Stimulated activated CD8-positive, alpha-beta memory T cell treated with anti-CD3 and anti-CD28 coated beads, Interleukin-7, amount 100 ng/mL, for 1 hour (primary cell): Measurements from ENCODE around the gene SLC35B1.
A peak's percentile ranks its signal among the peaks of the same experiment; 100 is the strongest.
"Not testable (repeated sequence)": the region's sequence is repeated elsewhere in the genome, so short reads cannot be mapped to it uniquely, and the experiment has no call there.

ENCODE experiments used
- DNase-seq, 2 donors: peaks; one replicate each; pipeline ENCODE4 v3.0.0-alpha.2; 2020; ENCODE audit warnings: low read depth in 2 of 2

Gene SLC35B1

DNA sequence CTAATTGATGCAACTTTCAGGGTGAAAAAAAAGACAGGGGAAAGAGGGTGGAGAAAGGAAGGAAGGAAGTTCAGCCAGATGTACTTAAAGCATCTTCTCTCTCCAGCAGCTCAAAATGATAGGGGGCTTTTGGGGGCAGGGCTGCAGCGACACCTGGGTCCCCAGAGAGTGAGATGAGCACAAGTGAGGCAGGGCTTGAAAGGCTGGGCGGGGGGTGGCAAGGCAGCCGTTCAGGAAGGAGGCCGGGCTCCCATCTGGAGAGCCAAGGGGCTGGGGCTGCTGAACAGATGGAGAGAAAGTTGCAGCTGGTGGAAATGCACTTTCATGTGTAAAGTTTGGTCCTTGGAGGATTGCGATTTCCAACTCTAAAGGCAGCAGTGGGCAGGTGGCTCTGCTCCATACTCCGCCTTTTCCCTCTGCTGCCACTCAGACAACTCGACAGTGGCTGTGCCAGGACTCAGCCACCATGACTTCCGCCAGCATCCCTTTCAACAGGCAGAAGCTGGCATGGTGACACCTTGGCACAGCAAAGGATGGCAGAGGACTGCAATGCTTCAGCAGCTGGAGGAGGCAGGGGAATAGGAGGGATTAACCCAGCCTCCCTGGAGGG lies 7.7 kb downstream of the SLC35B1 start:
- no peak for DNase-seq

DNA sequence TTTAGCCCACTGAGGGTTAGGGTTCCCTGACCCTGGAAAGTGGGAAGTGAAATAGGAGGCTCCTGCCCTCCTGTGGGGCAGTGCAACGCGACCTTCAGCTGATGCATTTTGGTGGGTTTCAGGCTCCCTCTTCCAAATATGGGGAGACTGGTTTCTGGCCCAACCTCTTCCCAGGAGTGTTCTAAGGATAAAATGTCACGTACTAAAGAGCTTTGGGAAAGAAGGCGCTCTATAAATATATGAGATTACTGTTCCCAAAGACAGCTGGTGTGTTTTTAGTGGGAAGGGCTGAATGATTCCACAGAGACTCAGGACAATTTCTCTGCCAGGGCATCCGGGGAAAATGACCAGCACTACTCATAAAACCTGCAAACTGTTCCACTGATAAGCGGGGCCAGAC lies 9.8 kb downstream of the SLC35B1 start:
- DNase-seq: no peak

DNA sequence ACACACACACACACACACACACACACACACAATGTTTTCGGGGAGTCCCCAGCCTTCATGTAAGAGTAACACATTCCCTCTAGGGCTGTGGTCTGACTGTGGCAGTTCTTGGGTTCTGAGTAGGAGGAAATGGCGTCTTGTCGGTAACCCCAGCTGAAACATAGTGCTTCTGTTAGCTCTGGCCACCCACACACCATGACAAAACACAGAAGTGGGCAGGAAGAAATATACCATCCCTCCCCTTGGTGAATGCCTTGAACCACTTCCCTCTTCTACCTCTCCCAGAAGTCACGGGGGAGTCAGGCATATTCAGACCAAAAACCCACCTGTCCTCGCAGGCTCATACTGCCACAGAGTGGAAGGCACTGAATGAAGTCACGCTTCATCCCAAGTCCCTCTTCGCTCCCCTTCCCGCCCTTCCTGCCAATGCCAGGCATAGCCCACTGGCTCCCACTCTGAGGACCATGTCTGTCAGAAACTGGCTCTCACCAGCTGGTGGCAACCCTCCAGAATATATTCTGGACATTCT lies 11.5 kb downstream of the SLC35B1 start:
- DNase-seq: peak; percentile 27 to 30

DNA sequence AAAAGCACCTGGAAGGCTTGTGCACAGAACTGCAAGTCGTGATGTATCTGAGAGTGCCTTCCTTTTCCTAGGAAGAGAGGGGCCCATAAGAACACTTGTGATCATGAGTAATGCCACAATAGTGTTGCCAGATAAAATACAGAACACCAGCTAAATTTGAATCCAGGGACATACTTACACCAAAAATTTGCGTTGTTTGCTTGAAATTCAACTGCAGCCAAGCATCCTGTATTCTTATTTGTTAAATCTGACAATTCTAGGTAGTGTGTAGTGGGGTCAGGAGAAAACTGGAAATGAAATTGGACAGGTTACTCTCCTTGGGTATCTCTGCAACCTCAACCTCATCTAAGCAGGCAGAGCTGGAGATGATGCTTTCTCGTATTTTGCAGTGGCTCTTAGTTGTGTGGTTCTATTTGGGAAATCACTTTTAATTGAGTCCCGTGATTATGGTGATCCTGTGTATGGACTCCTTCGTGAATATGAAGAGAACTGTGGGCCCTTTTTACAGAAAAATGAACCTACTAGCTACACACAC lies 12.0 kb downstream of the SLC35B1 start:
- no peak for DNase-seq

DNA sequence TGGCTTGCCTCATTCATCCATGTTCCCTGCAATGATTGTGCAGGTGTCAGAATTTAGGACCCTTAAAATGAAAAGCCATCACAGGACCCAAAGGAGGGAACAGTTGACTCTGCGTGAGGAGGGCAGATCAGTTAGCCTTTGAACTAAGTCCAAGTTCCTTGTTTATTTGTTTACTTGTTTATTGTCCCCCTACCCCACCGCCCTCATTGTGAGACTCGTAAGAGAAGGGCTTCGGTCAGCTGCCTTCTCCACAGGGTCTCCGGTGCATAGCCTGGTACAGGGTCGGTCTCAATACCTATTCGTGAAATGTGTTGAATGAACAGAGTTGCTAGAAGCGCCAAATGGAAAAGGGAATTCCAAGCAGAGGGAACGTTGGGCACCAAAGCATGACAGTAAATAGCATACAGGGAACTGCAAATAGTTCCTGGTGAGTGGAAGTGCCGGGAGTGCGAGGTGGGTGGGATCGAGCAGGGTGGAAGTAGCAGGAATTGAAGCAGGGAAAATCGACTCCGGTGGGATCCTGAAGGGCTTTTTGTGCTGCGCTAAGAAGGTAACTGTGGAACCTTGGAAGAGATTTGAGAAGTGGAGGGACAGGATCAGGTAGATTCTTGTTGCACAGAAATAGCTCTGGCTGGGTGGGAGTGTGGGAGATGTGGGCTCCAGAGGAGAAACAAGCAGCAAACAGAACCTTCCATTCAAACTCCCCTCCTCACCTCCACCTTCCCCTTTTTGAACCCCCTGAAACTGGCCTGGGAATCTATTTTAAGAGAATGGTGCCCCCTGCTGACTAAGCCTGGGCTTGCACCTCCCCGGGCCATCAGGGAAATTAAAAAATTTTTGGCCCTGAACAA lies 12.7 kb downstream of the SLC35B1 start:
- DNase-seq: peak; percentile 45 to 59

DNA sequence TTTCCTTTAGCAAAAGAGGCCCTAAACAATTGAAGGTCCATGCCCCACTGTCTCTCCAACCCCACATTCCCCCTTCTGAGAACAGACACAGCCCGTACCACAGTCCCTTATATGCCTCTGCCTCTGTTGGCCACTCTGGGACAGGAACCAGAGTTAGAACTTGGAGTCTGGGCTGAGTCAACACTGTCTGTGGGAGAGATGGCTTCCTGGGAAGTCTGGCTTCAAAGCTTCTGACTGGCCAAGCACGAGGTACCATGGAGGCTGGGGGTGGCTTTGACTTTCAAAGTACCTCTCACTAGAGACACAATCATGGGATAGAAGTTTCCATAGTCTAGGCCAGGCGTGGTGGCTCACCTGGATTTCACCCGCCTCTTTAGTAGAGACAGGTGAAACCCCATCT lies 15.0 kb downstream of the SLC35B1 start:
- no peak for DNase-seq

DNA sequence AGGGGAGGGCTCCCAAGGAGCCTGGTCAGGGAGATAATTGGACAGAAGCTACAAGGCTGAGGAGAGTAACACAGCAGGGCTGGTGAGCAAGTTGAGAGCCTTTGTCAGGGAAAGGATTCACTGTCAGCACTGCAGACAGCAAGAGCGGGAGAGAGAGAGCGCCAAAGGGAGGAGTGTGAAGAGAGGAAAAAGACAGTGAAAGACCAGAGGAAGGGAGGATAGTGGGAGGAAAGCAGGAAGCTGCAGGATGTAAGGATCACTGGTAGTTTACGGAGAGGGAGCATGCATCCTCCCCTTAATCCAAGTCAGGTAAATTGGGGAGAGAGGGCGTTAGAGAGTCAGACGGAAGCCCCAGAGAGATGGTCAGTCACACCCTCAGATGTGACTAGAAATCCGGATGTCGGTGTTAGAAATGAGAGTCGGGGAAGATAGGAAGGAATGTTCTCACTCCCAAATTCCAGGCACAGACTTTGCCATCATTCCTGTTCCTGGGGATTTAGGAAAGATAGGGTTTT lies 16.0 kb downstream of the SLC35B1 start:
- DNase-seq: no peak

DNA sequence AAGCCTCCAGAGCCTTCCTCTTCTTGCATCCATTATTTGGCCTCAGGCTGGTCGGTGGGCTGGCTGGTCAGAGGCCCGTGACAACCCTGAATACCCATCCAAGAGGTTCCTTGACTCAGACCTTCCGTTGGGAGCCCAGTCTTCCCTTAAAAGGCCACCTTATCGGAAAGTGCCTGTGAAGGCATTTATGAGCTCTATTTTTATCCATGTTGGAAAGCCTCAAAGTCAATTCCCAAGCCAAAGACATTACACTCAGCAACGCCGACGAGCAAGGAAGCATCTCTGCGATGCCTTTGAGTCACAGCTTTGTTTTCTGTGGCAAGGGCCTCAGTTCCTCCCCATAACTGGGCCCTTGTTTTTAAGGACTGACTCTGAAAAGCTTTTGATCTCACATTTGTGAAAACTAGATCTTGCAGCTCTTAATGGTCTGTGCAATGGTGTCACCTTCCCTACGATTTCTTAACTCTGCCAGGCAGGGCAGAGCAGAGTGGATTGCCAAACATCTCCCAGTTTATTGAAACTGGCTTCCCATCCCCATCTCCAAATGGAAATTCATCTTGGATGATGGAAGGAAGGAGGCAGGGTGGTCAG lies 16.6 kb downstream of the SLC35B1 start:
- no peak for DNase-seq

DNA sequence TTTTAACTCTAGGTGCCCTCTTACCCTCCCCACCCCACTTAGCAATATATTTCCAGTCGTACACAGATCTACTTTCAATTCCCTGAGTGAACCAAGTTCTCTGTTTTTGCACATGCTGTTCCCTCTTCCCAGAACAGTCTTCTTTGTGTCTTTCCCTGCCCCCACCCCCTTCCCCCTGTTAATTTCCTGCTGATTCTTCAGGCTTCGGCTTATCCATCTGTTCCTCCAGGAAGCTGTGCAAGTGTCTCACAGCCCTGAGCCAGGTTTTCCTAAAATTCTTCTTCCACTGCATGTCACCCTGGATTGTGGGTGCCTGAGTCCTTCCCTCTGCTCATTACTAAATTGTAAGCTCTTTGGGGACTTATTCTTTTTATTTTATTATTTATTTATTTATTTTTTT lies 17.5 kb downstream of the SLC35B1 start:
- DNase-seq: no peak

DNA sequence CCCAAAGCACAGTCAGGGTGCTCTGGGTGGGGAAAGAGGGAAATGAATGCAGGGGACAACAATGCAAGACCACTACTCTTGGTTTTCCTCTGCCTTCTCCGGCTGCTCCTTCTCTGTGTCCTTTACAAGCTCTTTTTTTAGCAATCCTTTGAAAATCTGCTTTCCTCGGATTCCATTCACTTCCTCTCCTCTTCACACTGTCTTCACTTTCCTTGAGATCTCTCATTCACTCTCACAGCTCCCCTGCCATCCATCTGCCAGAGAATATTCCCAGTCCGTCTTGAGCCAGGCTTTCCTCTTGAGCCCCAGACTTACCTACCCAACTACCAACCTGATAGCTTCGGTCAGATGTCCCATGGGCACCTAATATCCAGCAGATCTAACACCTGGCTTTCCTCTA lies 18.9 kb downstream of the SLC35B1 start:
- DNase-seq: no peak

DNA sequence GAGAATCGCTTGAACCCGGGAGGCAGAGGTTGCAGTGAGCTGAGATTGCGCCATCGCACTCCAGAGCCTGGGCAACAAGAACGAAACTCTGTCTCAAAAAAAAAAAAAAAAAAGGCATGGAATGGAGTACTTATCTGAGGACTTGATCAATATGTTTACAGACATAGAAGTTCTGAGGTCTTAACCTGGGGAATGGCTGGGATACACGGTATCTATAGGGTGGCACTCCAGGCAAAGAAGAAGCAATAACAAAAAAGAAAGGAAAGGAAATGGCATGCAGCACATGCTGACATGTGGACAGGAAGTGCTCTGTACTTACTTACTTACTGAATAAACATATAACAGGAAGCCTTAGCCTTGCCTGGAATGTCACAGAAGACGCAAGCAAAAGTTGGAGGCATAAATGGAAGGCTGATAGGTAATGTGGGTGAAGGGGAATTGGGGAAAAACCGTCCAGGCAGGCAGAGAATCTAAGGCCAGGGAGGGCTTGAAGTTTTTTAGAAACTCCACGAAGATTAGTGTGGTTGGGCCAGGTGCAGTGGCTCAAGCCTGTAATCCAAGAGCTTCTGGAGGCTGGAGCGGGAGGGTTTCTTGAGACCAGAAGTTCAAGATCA lies 19.8 kb downstream of the SLC35B1 start:
- no peak for DNase-seq

DNA sequence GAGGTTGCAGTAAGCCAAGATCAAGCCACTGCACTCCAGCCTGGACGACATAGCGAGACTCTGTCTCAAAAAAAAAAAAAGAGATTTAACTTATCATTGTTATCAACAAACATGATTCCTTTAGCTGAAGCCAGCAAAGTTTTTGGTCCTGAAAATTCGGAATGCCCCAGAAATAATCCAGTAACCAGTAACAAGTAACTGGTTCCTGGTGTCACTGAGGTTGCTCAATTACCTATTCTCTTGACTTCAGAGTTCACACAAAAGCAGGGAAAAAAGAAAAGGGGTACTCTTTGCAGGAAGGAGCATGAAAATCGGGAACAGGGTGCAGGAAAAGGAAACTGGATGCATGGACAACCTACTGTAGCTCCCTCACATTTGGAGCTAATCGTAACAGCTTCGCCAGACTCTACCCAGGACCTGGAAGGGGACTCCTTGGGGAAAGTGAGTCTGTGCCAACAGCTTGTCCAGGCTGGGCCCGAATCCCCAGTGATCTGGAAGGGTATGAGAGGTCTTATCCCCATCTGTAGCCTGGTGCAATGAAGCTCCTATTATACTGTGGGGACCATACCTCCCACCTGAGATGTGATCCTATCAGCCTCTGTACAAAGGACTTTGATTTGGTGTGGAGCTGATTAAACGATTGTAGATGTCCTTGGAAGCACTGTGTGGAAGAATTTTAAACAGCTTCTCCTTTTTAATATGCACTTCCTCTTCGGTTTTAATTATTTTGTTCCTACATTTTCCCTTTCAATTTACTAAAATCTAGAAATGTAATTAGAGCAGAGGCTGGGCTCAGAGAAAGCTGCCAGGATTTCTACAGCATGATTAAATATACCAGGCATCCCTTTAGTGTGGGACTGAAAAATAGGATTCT lies 26.4 kb downstream of the SLC35B1 start:
- DNase-seq: no peak

DNA sequence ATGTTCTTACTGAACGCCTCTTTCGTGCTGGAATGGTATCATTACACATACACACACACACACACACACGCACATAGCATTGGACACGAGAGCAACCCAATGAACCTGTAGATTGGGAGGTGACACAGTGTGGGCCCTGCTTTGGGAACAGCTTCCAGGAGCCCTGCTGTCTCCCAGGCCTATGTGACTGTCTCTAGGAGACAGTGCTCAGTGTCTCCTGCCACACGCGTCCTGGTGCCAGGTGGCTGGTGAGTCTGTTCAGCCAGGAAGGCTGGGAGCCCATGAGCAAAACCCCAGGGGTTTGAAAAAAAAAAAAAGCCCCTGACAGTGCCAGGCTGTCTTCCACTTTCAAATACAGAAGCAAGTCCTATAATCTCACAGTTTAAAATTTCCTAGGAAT lies 27.4 kb downstream of the SLC35B1 start:
- no peak for DNase-seq

DNA sequence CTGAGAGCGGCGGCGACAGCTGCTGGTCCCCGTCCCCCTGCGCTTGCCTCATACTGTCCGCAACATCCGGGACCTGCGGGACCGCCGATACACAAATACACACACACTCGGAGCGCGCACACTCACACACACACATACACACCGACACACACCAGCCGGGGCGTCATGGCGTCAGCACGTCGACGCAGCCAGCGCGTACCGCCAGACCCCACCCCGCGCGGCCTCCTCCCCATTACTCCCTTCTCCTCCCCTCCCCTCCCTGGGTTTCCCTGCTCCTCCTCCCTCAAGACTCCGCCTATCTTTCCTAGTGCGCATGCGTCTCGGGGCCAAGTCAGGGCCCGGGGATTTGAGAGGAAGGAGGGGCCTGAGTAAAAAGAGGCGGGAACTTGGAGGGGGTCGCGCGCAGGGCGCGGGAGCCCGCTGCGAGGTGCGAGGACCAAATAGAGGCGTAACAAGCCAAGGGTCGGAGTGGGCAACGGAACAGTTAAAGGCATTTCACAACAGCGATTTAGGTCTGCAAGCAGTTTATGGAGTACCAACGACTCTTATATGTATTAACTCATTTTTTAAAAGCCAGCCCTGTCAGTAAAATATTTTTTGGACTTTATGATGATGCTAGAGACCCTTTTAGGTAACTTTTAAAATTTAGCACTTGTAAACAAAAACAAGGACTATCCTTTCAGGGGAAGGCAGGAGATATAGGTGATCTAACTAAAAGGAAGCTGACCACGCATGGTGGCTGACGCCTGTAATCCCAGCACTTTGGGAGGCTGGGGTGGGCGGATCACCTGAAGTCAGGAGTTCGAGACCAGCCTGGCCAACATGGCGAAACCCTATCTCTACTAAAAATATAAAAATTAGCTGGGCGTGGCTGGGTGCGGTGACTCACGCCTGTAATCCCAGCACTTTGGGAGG lies 29.6 kb downstream of the SLC35B1 start, which contains the start of gene SPOP:
TSS of gene SPOP (minus strand) at position 165 of the 915 bp plus-strand sequence. CDS start 55,287 bp downstream, outside the sequence.
- peak; percentile 97 for DNase-seq

DNA sequence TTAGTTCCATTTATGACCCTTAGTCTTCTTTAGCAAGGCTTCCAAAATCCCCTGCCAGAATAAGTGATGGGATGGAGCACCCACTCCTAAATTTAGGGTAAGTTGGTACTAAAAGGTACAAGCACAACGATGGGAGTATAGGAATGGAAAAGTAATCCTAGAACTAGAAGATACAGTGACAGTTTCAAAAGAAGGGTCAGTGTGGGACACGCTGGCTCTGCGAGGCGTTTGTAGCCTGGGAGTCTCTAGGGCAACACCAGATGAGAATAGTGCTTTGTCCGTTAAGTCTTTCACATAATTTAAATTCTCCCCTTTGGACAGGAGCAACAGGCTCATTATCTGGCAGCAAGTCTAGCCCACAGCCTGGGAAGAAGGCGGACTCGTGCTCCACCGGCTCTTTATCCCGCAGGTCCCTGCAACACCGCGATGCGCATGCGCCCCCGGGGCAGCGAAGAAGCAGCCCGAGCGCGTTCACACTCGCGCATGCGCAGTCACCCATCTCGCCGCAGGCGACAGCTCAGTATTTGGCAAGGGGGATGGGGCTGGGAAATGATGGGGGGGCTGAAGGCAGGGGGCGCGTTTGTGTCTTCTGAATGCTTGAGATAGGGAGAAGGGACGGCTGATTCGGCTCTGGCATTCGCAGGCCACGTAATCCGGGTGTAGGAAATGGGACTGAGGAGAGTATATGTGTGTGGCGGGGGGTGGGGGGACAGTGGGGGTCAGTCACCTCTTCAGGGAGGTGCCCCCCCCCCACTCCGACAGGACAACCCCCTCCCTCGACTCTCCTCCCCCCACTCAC lies 30.4 kb downstream of the SLC35B1 start:
- peak; percentile 87 to 92 for DNase-seq

DNA sequence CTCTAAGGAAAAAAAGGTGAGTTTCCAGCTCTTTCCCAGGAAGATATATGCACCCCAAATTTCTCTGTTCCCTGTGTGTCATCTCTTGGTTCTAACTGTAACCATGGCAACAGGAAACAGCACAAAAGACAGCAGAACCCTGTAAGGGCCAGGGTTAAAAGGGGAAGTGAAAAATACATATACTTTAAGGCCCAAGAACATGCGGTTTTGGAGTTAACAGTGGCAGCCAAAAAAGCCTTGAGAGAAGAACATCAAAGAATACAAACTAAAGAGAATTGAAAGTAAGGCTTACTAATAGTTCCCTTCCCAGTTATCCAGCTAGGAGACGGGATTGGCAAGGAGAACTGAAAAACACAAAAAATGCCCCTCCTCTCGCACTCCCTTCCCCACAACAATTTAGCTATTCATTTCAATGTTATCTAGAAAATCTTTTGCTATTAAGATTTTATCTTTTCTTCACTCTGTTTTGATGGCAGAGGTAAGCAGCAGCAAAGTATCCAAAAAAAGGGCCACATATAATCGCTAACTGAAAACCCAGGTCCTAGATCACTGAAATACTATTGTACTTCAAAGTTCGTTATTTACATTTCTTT lies 31.4 kb downstream of the SLC35B1 start:
- DNase-seq: no peak

DNA sequence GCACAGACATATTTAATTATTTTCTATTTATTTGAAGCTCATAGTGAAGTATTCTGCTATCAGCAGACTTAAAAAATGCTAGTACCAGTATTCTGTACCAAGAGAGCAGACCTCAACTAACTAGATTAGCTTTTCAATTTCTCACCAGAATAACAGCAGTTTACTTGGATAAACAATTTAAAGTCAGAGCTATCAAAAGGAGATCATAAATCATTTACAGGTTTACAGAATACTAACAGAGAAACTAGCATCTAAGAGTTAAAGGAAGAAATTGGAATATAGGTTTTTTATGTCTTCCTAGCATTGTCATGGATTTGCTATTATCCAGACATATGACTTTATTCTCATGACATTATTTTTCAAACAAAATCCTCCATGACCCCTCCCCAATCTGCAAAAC lies 33.3 kb downstream of the SLC35B1 start:
- no peak for DNase-seq

DNA sequence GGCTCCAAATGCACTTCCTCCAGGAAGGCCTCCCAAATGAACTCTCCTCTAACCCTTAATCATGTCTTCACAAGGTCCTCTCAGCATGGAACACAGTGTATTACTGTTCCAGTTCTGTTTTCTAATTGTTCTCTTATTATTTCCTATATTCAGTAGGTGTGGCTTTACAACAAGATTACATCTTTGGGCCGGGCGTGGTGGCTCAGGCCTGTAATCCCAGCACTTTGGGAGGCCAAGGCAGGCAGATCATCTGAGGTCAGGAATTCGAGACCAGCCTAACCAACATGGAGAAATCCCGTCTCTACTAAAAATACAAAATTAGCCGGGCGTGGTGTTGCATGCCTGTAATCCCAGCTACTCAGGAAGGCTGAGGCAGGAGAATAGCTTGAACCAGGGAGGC lies 34.1 kb downstream of the SLC35B1 start:
- DNase-seq: not testable (repeated sequence)
